NB4 (cell line): ENCODE results near the gene SIK2.

ENCODE experiments used
- CTCF ChIP-seq: IDR thresholded peaks from one replicate; pipeline ENCODE4 v1.5.1; 2012; ENCODE audit warnings: low read depth, low read length
- MAX ChIP-seq: IDR thresholded peaks from 2 replicates; pipeline ENCODE4 v1.6.1; 2011; ENCODE audit warnings: low read depth, low read length
- POLR2A ChIP-seq: IDR thresholded peaks from 2 replicates; pipeline ENCODE4 v1.6.1; 2011; ENCODE audit warnings: mild to moderate bottlenecking; ENCODE audit not compliant: insufficient read length; ENCODE audit errors: extremely low read depth

GRCh38 chr11:111770581-111771134 lies 168.4 kb downstream of the SIK2 start:
- TF ChIP-seq CTCF (no peak), POLR2A (no peak), MAX (no peak)
